ENCODE measurements around the gene PICALM.

DNA sequence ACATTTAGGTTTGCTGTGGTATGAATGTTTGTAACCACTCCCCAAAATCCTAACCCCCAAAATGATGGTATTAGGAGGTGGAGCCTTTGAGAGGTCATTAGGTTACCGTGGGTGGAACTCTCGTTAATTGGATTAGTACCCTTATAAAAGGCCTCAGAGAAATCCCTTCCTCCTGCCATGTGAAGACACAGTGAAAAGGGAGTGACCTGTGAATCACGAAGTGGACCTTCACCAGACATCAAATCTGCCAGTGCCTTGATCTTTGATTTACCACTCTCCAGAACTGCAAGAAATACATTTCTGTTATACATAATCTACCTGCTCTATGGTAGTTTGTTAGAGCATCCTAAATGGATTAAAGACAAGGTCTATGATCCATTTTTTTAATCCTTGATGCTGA lies 12.6 kb upstream of the PICALM start:
- TF ChIP-seq, protein P1, sequence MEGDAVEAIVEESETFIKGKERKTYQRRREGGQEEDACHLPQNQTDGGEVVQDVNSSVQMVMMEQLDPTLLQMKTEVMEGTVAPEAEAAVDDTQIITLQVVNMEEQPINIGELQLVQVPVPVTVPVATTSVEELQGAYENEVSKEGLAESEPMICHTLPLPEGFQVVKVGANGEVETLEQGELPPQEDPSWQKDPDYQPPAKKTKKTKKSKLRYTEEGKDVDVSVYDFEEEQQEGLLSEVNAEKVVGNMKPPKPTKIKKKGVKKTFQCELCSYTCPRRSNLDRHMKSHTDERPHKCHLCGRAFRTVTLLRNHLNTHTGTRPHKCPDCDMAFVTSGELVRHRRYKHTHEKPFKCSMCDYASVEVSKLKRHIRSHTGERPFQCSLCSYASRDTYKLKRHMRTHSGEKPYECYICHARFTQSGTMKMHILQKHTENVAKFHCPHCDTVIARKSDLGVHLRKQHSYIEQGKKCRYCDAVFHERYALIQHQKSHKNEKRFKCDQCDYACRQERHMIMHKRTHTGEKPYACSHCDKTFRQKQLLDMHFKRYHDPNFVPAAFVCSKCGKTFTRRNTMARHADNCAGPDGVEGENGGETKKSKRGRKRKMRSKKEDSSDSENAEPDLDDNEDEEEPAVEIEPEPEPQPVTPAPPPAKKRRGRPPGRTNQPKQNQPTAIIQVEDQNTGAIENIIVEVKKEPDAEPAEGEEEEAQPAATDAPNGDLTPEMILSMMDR (IDR thresholded peaks at IDR 0.05; ENCODE audit: extremely low read depth in 1 of 2, insufficient read depth in 1 of 2, low read depth in 1 of 2, low read length in 2 of 2) = no peak
- TF ChIP-seq EZH2 (IDR thresholded peaks at IDR 0.05; ENCODE audit: borderline replicate concordance, low read depth, low read length, severe bottlenecking) = no peak
- TF ChIP-seq MAX (IDR thresholded peaks at IDR 0.05; ENCODE audit: insufficient read depth, insufficient read length) = no peak
- no peak for TF ChIP-seq FOS (IDR thresholded peaks at IDR 0.05; ENCODE audit: borderline replicate concordance, insufficient read depth, low read length)

All from endothelial cell of umbilical vein (primary cell).